Thyroid gland (tissue), 4 donors: ENCODE measurements around the gene STT3B. TPM values are rescaled to one million over a fixed set of nuclear protein-coding genes. Genes with fewer than 3 reads are reported as not detected.

ENCODE experiments used
- DNase-seq, 2 donors: peaks; one replicate each; pipeline ENCODE4 v3.0.0-alpha.2; 2019
- H3K27ac ChIP-seq, 3 donors: fragments of 200-600 bp; sonication (generic); 1 replicate in 2 of 3; 2 replicates in 1 of 3; pipeline ENCODE4 v1.5.1; 2016 to 2019; ENCODE audit warnings: mild to moderate bottlenecking in 1 of 3, moderate library complexity in 1 of 3
- H3K27me3 ChIP-seq: fragments of 200-600 bp; sonication (generic); one replicate; pipeline ENCODE4 v1.5.1; 2019
- H3K36me3 ChIP-seq, 2 donors: fragments of 200-600 bp; sonication (generic); one replicate each; pipeline ENCODE4 v1.5.1; 2016 to 2019
- H3K4me1 ChIP-seq, 2 donors: fragments of 200-600 bp; sonication (generic); one replicate each; pipeline ENCODE4 v1.5.1; 2017 to 2019
- H3K4me3 ChIP-seq, 3 donors: fragments of 200-600 bp; sonication (generic); replicated peaks in 1 of 3; 1 replicate in 2 of 3; 2 replicates in 1 of 3; pipeline ENCODE4 v1.5.1; 2016; ENCODE audit warnings: mild to moderate bottlenecking in 1 of 3
- H3K9me3 ChIP-seq: fragments of 200-600 bp; sonication (generic); one replicate; pipeline ENCODE4 v1.5.1; 2017
- POLR2A ChIP-seq, 2 donors: fragments of 450-650 bp; IDR thresholded peaks; one replicate each; pipeline ENCODE4 v1.6.1; 2017; ENCODE audit warnings: antibody characterized with exemption in 2 of 2, mild to moderate bottlenecking in 2 of 2, moderate library complexity in 1 of 2
- WGBS, 2 donors: methylation state at CpG; one replicate each; pipeline ENCODE4 v1.1.5; 2017; 5-methylcytosine and 5-hydroxymethylcytosine counted together
- intact Hi-C: fragments of 100-400 bp; cut with DNase I; formaldehyde crosslinking; loops from one replicate; pipeline ENCODE4 v1.15.1; 2023
- total RNA-seq, 4 donors: library from RNA; depleted of rRNA; stranded (reverse); fragments of >200 nt; gene quantifications; one replicate each; pipeline ENCODE4 v1.2.3, GENCODE V29; 2016
- TF ChIP-seq, protein P1 (sequence below), 6 experiments: fragments of 200-600 bp in 3 of 6; fragments of 450-650 bp in 3 of 6; sonication (generic) in 3 of 6; IDR thresholded peaks; one replicate each; pipeline ENCODE4 v1.5.1; 2016 to 2019; ENCODE audit warnings: antibody characterized with exemption in 6 of 6, mild to moderate bottlenecking in 2 of 6, inconsistent platforms in 1 of 6, moderate library complexity in 1 of 6

The STT3B gene
- total RNA-seq, 4 donors from 2014 or later = 111 to 172 (median 150) TPM

DNA sequence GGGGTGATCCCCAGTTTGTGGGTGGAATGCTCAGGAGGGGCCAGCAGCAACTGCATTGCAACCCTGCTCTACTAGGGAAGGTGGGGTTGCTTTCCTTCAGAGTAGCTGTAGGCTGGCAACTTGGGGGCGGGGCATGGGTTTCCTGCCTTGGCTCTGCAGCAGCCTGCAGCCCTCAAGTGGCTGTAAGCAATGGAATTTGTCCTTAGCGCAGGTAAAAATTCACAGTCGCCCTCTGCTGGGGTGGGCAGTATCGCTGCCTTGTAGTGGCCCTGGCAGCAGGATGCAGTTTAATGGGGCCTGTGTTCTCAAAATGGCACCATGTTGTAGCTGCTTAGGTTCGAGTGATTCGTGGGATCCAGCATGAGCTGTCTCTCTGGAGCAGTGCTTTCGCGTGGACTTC, 29.8 kb downstream of the STT3B start:
- peaks cover 9 to 21% of the 10 kb centered on the region in 2 donors for H3K4me1 ChIP-seq
- H3K36me3 ChIP-seq = no peaks in the 10 kb centered on the region
- no peak overlapping the region for H3K4me3 ChIP-seq
- no peak for DNase-seq
- no peaks in the 10 kb centered on the region for H3K9me3 ChIP-seq
- H3K27me3 ChIP-seq = no peaks in the 10 kb centered on the region
- no peak overlapping the region for H3K27ac ChIP-seq
- TF ChIP-seq POLR2A (IDR thresholded peaks at IDR 0.05) = no peak
- TF ChIP-seq, protein P1, sequence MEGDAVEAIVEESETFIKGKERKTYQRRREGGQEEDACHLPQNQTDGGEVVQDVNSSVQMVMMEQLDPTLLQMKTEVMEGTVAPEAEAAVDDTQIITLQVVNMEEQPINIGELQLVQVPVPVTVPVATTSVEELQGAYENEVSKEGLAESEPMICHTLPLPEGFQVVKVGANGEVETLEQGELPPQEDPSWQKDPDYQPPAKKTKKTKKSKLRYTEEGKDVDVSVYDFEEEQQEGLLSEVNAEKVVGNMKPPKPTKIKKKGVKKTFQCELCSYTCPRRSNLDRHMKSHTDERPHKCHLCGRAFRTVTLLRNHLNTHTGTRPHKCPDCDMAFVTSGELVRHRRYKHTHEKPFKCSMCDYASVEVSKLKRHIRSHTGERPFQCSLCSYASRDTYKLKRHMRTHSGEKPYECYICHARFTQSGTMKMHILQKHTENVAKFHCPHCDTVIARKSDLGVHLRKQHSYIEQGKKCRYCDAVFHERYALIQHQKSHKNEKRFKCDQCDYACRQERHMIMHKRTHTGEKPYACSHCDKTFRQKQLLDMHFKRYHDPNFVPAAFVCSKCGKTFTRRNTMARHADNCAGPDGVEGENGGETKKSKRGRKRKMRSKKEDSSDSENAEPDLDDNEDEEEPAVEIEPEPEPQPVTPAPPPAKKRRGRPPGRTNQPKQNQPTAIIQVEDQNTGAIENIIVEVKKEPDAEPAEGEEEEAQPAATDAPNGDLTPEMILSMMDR (IDR thresholded peaks at IDR 0.05) = no peak
- intact Hi-C loops = no loop called here
- WGBS, 2 donors = 90 to 94% methylated on average over 7 to 8 of the region's 8 CpGs

DNA sequence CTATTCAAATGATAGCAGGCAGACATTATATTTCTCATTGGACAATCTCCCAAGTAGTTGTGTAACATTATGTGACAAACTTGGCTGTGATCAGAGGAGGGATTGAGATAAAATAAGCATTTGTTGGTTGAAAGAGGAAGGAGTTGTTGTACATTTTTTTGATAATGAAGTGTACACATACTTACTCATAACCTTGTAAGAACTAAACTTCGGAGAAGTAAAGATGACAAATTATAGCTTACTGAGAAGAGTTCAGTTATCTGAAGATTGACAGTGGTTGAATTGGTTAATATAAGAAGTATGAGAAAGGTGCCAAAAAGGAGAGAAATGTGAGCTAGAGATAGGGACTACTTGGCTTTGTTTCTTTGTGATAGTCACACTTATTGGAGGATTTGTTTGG, 32.6 kb downstream of the STT3B start:
- H3K4me3 ChIP-seq = no peak overlapping the region
- no peaks in the 10 kb centered on the region for H3K9me3 ChIP-seq
- H3K36me3 ChIP-seq = no peaks in the 10 kb centered on the region
- TF ChIP-seq, protein P1 (IDR thresholded peaks at IDR 0.05) = no peak
- TF ChIP-seq POLR2A (IDR thresholded peaks at IDR 0.05) = no peak
- peaks cover 9 to 21% of the 10 kb centered on the region in 2 donors for H3K4me1 ChIP-seq
- H3K27ac ChIP-seq = no peak overlapping the region
- no peak for DNase-seq
- H3K27me3 ChIP-seq = no peaks in the 10 kb centered on the region
- intact Hi-C loops = no loop called here
- WGBS, 2 donors = 79 to 83% methylated on average over 1 of the region's 1 CpG

DNA sequence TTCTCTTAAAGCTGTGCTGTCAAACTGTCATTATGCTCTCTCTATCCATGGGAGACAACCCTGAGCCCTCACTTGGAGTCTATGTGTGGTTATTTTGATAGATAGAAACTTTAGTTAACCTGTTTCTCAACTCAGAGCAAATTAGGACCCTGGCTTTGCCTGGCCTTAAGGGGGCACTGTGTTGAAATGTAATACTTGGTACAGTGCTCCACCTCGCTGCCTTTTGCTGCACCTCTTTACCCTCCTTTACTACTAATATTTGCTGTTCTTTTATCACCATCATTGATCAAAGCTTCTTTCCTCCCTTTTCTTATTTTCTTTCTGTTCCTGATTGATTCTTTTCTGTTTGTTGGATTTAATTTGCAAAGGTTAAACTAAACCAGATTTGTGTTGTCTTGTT, 34.3 kb downstream of the STT3B start:
- Histone ChIP-seq H3K4me1 (peaks cover 9 to 19% of the 10 kb centered on the region in 2 donors), H3K4me3 (no peak overlapping the region), H3K27ac (no peak overlapping the region), H3K27me3 (no peaks in the 10 kb centered on the region), H3K36me3 (no peaks in the 10 kb centered on the region), H3K9me3 (no peaks in the 10 kb centered on the region)
- DNase-seq = no peak
- WGBS, 2 donors = 88 to 97% methylated on average over 1 of the region's 1 CpG
- TF ChIP-seq, protein P1 (IDR thresholded peaks at IDR 0.05) = peak in 1 of 6 experiments; percentile 16
- TF ChIP-seq POLR2A (IDR thresholded peaks at IDR 0.05) = no peak
- intact Hi-C loops = no loop called here

DNA sequence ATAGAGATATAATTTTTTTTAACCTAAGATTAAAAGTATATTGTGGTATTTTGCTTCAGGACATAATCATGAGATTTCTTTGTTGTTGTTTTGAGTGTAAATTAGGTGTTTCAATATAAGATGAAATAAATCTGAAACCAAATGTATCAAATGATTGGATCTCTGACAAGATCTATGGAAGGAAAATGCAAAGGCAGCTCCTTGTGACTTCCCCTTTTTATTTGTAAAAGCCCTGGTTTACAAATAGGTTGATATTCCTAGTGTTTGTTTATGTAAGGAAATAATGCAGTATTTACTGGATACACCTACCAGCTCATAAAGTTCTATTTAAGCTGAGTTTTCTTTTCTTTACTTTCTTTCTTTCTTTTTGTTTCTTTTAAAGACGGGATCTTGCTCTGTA, 35.9 kb downstream of the STT3B start:
- WGBS, 2 donors = 66 to 78% methylated on average over 1 of the region's 1 CpG

DNA sequence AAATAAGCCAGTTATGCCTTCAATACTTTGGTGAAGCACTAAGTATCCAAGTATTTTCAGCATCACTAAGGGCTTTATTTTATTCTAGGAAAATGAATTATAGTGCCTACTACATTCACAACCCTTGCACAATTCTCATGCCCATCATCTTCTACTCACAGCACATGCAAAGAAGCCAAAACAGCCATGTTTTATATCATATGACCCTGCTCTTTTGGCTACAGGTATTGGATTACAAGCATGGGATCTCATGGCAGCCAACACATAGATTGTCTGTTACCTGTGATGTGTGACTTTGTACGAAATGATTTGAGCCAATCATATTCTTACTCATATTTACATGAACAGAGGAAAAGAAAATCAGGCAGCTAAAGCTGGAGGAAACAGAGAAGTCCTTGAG, 38.6 kb downstream of the STT3B start:
- Histone ChIP-seq H3K36me3 (no peaks in the 10 kb centered on the region), H3K4me1 (peaks cover 3 to 16% of the 10 kb centered on the region in 2 donors)
- WGBS, 2 donors = 95 to 100% methylated on average over 1 of the region's 1 CpG

More for the DNA sequence above, 35.9 kb downstream of the STT3B start:
- H3K27ac ChIP-seq = no peak overlapping the region
- intact Hi-C loops = no loop called here
- H3K9me3 ChIP-seq = no peaks in the 10 kb centered on the region
- no peaks in the 10 kb centered on the region for H3K36me3 ChIP-seq
- no peaks in the 10 kb centered on the region for H3K27me3 ChIP-seq
- H3K4me1 ChIP-seq = peaks cover 6 to 17% of the 10 kb centered on the region in 2 donors
- no peak overlapping the region for H3K4me3 ChIP-seq
- TF ChIP-seq, protein P1 (IDR thresholded peaks at IDR 0.05) = no peak
- TF ChIP-seq POLR2A (IDR thresholded peaks at IDR 0.05) = no peak
- no peak for DNase-seq

More for the DNA sequence above, 38.6 kb downstream of the STT3B start:
- Histone ChIP-seq H3K4me3 (no peak overlapping the region), H3K27ac (no peak overlapping the region), H3K27me3 (no peaks in the 10 kb centered on the region), H3K9me3 (no peaks in the 10 kb centered on the region)
- no peak for DNase-seq
- intact Hi-C loops = no loop called here
- no peak for TF ChIP-seq POLR2A (IDR thresholded peaks at IDR 0.05)
- TF ChIP-seq, protein P1 (IDR thresholded peaks at IDR 0.05) = no peak
